H1 (cell line): ENCODE measurements around the gene CFAP97D1. TPM values are rescaled to one million over a fixed set of nuclear protein-coding genes. Genes with fewer than 3 reads are reported as not detected.

Experiments
- CBX5 ChIP-seq: fragments of 300-800, 300-1000 bp; sonication (generic); IDR thresholded peaks from 2 replicates; pipeline ENCODE4 v1.7.1; 2016; ENCODE audit warnings: antibody characterized with exemption, low read length, low read depth
- CTCF ChIP-seq, 3 experiments: IDR thresholded peaks; 1 replicate in 2 of 3; 2 replicates in 1 of 3; pipeline versions ENCODE4 v1.5.1 to v1.6.1; 2011; ENCODE audit warnings: low read length in 3 of 3, mild to moderate bottlenecking in 3 of 3, inconsistent platforms in 2 of 3, low read depth in 1 of 3, moderate library complexity in 1 of 3; ENCODE audit not compliant: insufficient read depth in 1 of 3; ENCODE audit errors: control extremely low read depth in 1 of 3
- KDM1A ChIP-seq: fragments of 200-600, 300-600 bp; sonication (generic); IDR thresholded peaks from 2 replicates; pipeline ENCODE4 v1.7.1; 2016; ENCODE audit warnings: mild to moderate bottlenecking, low read length, borderline replicate concordance
- SP4 ChIP-seq: IDR thresholded peaks from 2 replicates; pipeline ENCODE4 v1.6.1; 2012; ENCODE audit warnings: low read length, inconsistent platforms
- ZNF274 ChIP-seq: IDR thresholded peaks from 2 replicates; pipeline ENCODE4 v1.7.0; 2012; ENCODE audit warnings: low read length, borderline replicate concordance; ENCODE audit errors: extremely low read depth
- polyA plus RNA-seq, 7 experiments: library from polyadenylated mRNA; depleted of rRNA in 3 of 7; stranded (reverse) in 5 of 7; unstranded in 2 of 7; fragments of >200 nt in 5 of 7; fragments of 200-250 nt in 2 of 7; gene quantifications; 1 replicate in 5 of 7; 2 replicates in 1 of 7; 4 replicates in 1 of 7; pipeline versions ENCODE4 v1.2.1 to v1.2.3, GENCODE V29; 2011 to 2013; ENCODE audit warnings: missing spikeins in 2 of 7, mixed read lengths in 2 of 7
- total RNA-seq: library from RNA; stranded (reverse); fragmentation: NEBNext Ultra II Directional; extraction: Animal tissue kit (Norgen Biotek cat#: 25700); gene quantifications from 2 replicates; pipeline ENCODE4 v1.2.1, GENCODE V29; 2021
- TF ChIP-seq, protein P1 (sequence below): fragments of 300-600 bp; sonication (generic); IDR thresholded peaks from 2 replicates; pipeline ENCODE4 v1.7.1; 2012; ENCODE audit warnings: low read length, moderate library complexity, mild to moderate bottlenecking, inconsistent platforms; ENCODE audit not compliant: insufficient replicate concordance

Gene CFAP97D1
- total and polyA plus RNA-seq, 2 of the 8 experiments (the other 6 are each of a cell fraction or from before 2014, with no cell fraction given) = 0.02 to 0.07 TPM

GRCh38 chr17:43832976-43833829, 53.0 kb downstream of the CFAP97D1 start, which contains the start of gene MPP3 (continued):
- TF ChIP-seq, protein P1, sequence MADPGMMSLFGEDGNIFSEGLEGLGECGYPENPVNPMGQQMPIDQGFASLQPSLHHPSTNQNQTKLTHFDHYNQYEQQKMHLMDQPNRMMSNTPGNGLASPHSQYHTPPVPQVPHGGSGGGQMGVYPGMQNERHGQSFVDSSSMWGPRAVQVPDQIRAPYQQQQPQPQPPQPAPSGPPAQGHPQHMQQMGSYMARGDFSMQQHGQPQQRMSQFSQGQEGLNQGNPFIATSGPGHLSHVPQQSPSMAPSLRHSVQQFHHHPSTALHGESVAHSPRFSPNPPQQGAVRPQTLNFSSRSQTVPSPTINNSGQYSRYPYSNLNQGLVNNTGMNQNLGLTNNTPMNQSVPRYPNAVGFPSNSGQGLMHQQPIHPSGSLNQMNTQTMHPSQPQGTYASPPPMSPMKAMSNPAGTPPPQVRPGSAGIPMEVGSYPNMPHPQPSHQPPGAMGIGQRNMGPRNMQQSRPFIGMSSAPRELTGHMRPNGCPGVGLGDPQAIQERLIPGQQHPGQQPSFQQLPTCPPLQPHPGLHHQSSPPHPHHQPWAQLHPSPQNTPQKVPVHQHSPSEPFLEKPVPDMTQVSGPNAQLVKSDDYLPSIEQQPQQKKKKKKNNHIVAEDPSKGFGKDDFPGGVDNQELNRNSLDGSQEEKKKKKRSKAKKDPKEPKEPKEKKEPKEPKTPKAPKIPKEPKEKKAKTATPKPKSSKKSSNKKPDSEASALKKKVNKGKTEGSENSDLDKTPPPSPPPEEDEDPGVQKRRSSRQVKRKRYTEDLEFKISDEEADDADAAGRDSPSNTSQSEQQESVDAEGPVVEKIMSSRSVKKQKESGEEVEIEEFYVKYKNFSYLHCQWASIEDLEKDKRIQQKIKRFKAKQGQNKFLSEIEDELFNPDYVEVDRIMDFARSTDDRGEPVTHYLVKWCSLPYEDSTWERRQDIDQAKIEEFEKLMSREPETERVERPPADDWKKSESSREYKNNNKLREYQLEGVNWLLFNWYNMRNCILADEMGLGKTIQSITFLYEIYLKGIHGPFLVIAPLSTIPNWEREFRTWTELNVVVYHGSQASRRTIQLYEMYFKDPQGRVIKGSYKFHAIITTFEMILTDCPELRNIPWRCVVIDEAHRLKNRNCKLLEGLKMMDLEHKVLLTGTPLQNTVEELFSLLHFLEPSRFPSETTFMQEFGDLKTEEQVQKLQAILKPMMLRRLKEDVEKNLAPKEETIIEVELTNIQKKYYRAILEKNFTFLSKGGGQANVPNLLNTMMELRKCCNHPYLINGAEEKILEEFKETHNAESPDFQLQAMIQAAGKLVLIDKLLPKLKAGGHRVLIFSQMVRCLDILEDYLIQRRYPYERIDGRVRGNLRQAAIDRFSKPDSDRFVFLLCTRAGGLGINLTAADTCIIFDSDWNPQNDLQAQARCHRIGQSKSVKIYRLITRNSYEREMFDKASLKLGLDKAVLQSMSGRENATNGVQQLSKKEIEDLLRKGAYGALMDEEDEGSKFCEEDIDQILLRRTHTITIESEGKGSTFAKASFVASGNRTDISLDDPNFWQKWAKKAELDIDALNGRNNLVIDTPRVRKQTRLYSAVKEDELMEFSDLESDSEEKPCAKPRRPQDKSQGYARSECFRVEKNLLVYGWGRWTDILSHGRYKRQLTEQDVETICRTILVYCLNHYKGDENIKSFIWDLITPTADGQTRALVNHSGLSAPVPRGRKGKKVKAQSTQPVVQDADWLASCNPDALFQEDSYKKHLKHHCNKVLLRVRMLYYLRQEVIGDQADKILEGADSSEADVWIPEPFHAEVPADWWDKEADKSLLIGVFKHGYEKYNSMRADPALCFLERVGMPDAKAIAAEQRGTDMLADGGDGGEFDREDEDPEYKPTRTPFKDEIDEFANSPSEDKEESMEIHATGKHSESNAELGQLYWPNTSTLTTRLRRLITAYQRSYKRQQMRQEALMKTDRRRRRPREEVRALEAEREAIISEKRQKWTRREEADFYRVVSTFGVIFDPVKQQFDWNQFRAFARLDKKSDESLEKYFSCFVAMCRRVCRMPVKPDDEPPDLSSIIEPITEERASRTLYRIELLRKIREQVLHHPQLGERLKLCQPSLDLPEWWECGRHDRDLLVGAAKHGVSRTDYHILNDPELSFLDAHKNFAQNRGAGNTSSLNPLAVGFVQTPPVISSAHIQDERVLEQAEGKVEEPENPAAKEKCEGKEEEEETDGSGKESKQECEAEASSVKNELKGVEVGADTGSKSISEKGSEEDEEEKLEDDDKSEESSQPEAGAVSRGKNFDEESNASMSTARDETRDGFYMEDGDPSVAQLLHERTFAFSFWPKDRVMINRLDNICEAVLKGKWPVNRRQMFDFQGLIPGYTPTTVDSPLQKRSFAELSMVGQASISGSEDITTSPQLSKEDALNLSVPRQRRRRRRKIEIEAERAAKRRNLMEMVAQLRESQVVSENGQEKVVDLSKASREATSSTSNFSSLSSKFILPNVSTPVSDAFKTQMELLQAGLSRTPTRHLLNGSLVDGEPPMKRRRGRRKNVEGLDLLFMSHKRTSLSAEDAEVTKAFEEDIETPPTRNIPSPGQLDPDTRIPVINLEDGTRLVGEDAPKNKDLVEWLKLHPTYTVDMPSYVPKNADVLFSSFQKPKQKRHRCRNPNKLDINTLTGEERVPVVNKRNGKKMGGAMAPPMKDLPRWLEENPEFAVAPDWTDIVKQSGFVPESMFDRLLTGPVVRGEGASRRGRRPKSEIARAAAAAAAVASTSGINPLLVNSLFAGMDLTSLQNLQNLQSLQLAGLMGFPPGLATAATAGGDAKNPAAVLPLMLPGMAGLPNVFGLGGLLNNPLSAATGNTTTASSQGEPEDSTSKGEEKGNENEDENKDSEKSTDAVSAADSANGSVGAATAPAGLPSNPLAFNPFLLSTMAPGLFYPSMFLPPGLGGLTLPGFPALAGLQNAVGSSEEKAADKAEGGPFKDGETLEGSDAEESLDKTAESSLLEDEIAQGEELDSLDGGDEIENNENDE = no peak
- no peak for TF ChIP-seq CTCF (IDR thresholded peaks at IDR 0.05; ENCODE audit: control extremely low read depth in 1 of 3, insufficient read depth in 1 of 3, low read depth in 1 of 3, low read length in 3 of 3)
- no peak for TF ChIP-seq ZNF274
- no peak for TF ChIP-seq SP4
- TF ChIP-seq CBX5 = no peak
- TF ChIP-seq KDM1A = no peak
